MG63 (cell line): Measurements from ENCODE around the gene SHBG. TPM values are rescaled to one million over a fixed set of nuclear protein-coding genes. Genes with fewer than 3 reads are reported as not detected.
A peak's percentile ranks its signal among the peaks of the same experiment; 100 is the strongest.

Experiments used
- DNase-seq: peaks from one replicate; pipeline ENCODE4 v3.0.0-alpha.2; 2020
- H3K27me3 ChIP-seq: fragments of 250-450 bp; sonication (Bioruptor Pico); 2 replicates; pipeline ENCODE4 v1.5.1; 2020; ENCODE audit warnings: mild to moderate bottlenecking, moderate library complexity
- H3K36me3 ChIP-seq: fragments of 250-450 bp; sonication (Bioruptor Pico); 2 replicates; pipeline ENCODE4 v1.5.1; 2020; ENCODE audit warnings: mild to moderate bottlenecking, moderate library complexity
- H3K4me3 ChIP-seq: fragments of 250-450 bp; sonication (Bioruptor Pico); 2 replicates; pipeline ENCODE4 v1.5.1; 2020; ENCODE audit warnings: mild to moderate bottlenecking, moderate library complexity
- H3K9me3 ChIP-seq: fragments of 250-450 bp; sonication (Bioruptor Pico); 2 replicates; pipeline ENCODE4 v1.5.1; 2020; ENCODE audit warnings: mild to moderate bottlenecking, moderate library complexity
- total RNA-seq: library from RNA; depleted of rRNA; stranded (reverse); fragments of >200 nt; shearing (Covaris generic); gene quantifications from 2 replicates; pipeline ENCODE4 v1.2.3, GENCODE V29; 2014; ENCODE audit warnings: low replicate concordance; rRNA removed

Gene SHBG
- total RNA-seq, result not detected in 2 replicates

GRCh38 chr17:7629939-7630571, at the start of gene SHBG:
Gene SHBG (plus strand): TSS chr17:7630135. CDS start chr17:7630173, 38 bp downstream.
- no peak for DNase-seq

GRCh38 chr17:7580604-7581575, 49.0 kb upstream of the SHBG start:
- no peak overlapping the region for H3K4me3 ChIP-seq
- peaks cover 27% of the 10 kb centered on the region for H3K36me3 ChIP-seq
- DNase-seq, result no peak
- no peaks in the 10 kb centered on the region for H3K27me3 ChIP-seq
- no peaks in the 10 kb centered on the region for H3K9me3 ChIP-seq

More at GRCh38 chr17:7629939-7630571, at the start of gene SHBG:
- Histone ChIP-seq H3K9me3 (no peaks in the 10 kb centered on the region), H3K36me3 (no peaks in the 10 kb centered on the region; the same call in 1 of the 2 replicates), H3K27me3 (no peaks in the 10 kb centered on the region), H3K4me3 (no peak within 1 kb of the TSS)

- no peaks in the 10 kb centered on the region for H3K27me3 ChIP-seq
- H3K9me3 ChIP-seq, result no peaks in the 10 kb centered on the region
- peaks cover 10% of the 10 kb centered on the region for H3K36me3 ChIP-seq
- H3K4me3 ChIP-seq, result no peak overlapping the region
- DNase-seq, result no peak
Observed at GRCh38 chr17:7582396-7583252, 47.3 kb upstream of the SHBG start.

GRCh38 chr17:7583253-7584109, 46.5 kb upstream of the SHBG start, which contains the start of gene MPDU1:
Gene MPDU1 (plus strand): TSS chr17:7583852. CDS start chr17:7583863, 11 bp downstream.
- DNase-seq, result peak; percentile 89
- H3K9me3 ChIP-seq, result no peaks in the 10 kb centered on the region
- H3K36me3 ChIP-seq, result peaks cover 5% of the 10 kb centered on the region; the same call in 1 of the 2 replicates
- H3K27me3 ChIP-seq, result no peaks in the 10 kb centered on the region
- H3K4me3 ChIP-seq, result peak within 1 kb of the TSS; percentile 83

GRCh38 chr17:7586673-7587419, 43.1 kb upstream of the SHBG start:
- H3K36me3 ChIP-seq, result peaks cover 2% of the 10 kb centered on the region; the same call in 1 of the 2 replicates
- H3K4me3 ChIP-seq, result no peak overlapping the region
- DNase-seq, result no peak
- no peaks in the 10 kb centered on the region for H3K9me3 ChIP-seq
- no peaks in the 10 kb centered on the region for H3K27me3 ChIP-seq

- H3K9me3 ChIP-seq, result no peaks in the 10 kb centered on the region
- no peak overlapping the region for H3K4me3 ChIP-seq
- peaks cover 2% of the 10 kb centered on the region; the same call in 1 of the 2 replicates for H3K36me3 ChIP-seq
- no peaks in the 10 kb centered on the region for H3K27me3 ChIP-seq
- peak; percentile 67 for DNase-seq
Observed at GRCh38 chr17:7587420-7588151, 42.3 kb upstream of the SHBG start.

- Histone ChIP-seq H3K9me3 (no peaks in the 10 kb centered on the region), H3K27me3 (no peaks in the 10 kb centered on the region), H3K36me3 (peaks cover 2% of the 10 kb centered on the region; the same call in 1 of the 2 replicates), H3K4me3 (no peak overlapping the region)
- no peak for DNase-seq
Observed at GRCh38 chr17:7588553-7589203, 41.3 kb upstream of the SHBG start.

GRCh38 chr17:7589204-7589868, 40.6 kb upstream of the SHBG start:
- H3K4me3 ChIP-seq, result no peak overlapping the region
- H3K9me3 ChIP-seq, result no peaks in the 10 kb centered on the region
- no peak for DNase-seq
- H3K27me3 ChIP-seq, result no peaks in the 10 kb centered on the region
- H3K36me3 ChIP-seq, result peaks cover 6% of the 10 kb centered on the region

GRCh38 chr17:7589891-7590691, 39.8 kb upstream of the SHBG start, which contains the start of gene SOX15:
Gene SOX15 (minus strand): TSS chr17:7590094. CDS start chr17:7589676, 418 bp downstream.
- Histone ChIP-seq H3K27me3 (no peaks in the 10 kb centered on the region), H3K4me3 (no peak within 1 kb of the TSS), H3K9me3 (no peaks in the 10 kb centered on the region), H3K36me3 (peaks cover 9% of the 10 kb centered on the region)
- DNase-seq, result no peak

- H3K36me3 ChIP-seq, result peaks cover 13% of the 10 kb centered on the region
- H3K9me3 ChIP-seq, result no peaks in the 10 kb centered on the region
- no peaks in the 10 kb centered on the region for H3K27me3 ChIP-seq
- peak; percentile 26 for DNase-seq
- H3K4me3 ChIP-seq, result no peak overlapping the region
Observed at GRCh38 chr17:7590743-7591142, 39.2 kb upstream of the SHBG start.

GRCh38 chr17:7591596-7591995, 38.3 kb upstream of the SHBG start:
- no peak overlapping the region for H3K4me3 ChIP-seq
- H3K36me3 ChIP-seq, result peaks cover 13% of the 10 kb centered on the region
- DNase-seq, result no peak
- no peaks in the 10 kb centered on the region for H3K9me3 ChIP-seq
- no peaks in the 10 kb centered on the region for H3K27me3 ChIP-seq

- peaks cover 13% of the 10 kb centered on the region for H3K36me3 ChIP-seq
- DNase-seq, result no peak
- H3K27me3 ChIP-seq, result no peaks in the 10 kb centered on the region
- no peaks in the 10 kb centered on the region for H3K9me3 ChIP-seq
- no peak overlapping the region for H3K4me3 ChIP-seq
Observed at GRCh38 chr17:7592422-7593021, 37.4 kb upstream of the SHBG start.
